VCaP (cell line): ENCODE measurements around the gene LHX3.

Experiments used
- H3K27ac ChIP-seq: fragments of 450-650 bp; 2 replicates; pipeline ENCODE4 v1.5.1; 2017
- CTCF ChIP-seq: fragments of 450-650 bp; conservative IDR thresholded peaks from 2 replicates; pipeline ENCODE4 v1.5.1; 2017; ENCODE audit warnings: mild to moderate bottlenecking, moderate library complexity

The LHX3 gene

GRCh38 chr9:136202454-136203407 lies 2.2 kb downstream of the LHX3 start:
- peak overlapping the region; percentile 79 for H3K27ac ChIP-seq

GRCh38 chr9:136201609-136202453 lies 3.1 kb downstream of the LHX3 start:
- peak overlapping the region; percentile 79; the same call in 1 of the 2 replicates for H3K27ac ChIP-seq
- TF ChIP-seq CTCF = no peak

More at GRCh38 chr9:136202454-136203407, 2.2 kb downstream of the LHX3 start:
- no peak for TF ChIP-seq CTCF

GRCh38 chr9:136201174-136201573 lies 3.8 kb downstream of the LHX3 start:
- H3K27ac ChIP-seq = no peak overlapping the region
- no peak for TF ChIP-seq CTCF

- no peak for TF ChIP-seq CTCF
- no peak overlapping the region for H3K27ac ChIP-seq
These were observed 4.5 kb downstream of the LHX3 start for GRCh38 chr9:136200424-136200823.

GRCh38 chr9:136199391-136200288 lies 5.3 kb downstream of the LHX3 start:
- no peak overlapping the region for H3K27ac ChIP-seq
- no peak for TF ChIP-seq CTCF

GRCh38 chr9:136198605-136199083 lies 6.3 kb downstream of the LHX3 start:
- no peak for TF ChIP-seq CTCF
- no peak overlapping the region for H3K27ac ChIP-seq
